Measurements from ENCODE around the gene TNFSF4.

The TNFSF4 gene

DNA sequence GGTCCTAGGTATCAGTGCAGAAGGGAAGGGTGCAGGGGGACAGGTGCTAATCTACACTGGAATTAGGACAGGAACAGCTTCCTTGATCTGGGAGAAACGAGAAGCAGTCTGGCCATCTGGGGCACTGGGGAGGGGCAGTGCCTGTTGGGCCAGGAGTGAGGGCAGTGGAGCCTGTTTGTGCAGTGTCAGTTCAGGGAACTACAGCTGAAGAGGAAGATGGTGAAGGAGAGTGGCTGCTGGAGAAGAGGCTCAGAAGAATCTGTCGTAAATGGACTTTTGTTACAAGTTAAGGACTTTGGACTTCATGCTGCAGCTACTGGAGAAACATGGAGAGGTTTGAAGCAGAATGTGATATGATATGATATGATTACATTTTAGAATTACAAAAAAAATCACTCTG, 3.2 kb upstream of the TNFSF4 start:
- no peak for DNase-seq

DNA sequence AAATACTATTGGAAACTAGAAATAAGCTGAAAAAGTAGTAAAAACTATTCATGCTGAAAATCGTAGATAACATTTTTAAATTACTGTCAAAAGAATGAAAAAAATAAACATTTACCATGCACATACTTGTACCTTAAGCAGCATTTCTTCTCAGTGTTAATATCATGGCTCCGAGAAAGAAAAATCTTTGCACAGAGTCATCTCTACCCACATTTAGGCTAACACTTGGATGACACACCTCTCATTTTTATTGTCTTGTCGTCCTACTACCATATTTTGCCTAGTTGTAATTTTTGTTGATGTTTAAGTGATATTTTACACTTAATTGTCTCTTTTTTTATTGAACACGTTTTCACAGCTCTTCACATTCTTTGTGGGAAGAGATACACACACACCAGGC, 1.7 kb upstream of the TNFSF4 start:
- DNase-seq, result no peak

DNA sequence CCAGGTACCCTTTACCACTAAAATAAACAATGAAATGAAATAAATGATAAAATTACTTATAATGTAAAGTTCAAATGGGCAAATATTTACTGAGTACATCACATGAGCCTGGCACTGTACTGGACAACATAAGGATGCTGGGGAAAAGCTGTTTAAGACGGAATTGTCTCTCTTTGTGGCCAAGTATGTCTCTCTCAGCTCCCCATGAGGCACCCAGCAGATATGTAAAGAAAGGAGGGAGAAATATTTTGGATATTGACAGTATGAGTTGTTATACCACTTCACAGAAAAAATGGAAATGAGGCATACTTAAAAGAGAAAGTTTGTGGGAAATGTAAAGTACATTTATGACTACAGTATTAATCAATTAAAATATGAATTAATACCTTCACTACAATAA, 1.0 kb upstream of the TNFSF4 start:
- no peak for DNase-seq

DNA sequence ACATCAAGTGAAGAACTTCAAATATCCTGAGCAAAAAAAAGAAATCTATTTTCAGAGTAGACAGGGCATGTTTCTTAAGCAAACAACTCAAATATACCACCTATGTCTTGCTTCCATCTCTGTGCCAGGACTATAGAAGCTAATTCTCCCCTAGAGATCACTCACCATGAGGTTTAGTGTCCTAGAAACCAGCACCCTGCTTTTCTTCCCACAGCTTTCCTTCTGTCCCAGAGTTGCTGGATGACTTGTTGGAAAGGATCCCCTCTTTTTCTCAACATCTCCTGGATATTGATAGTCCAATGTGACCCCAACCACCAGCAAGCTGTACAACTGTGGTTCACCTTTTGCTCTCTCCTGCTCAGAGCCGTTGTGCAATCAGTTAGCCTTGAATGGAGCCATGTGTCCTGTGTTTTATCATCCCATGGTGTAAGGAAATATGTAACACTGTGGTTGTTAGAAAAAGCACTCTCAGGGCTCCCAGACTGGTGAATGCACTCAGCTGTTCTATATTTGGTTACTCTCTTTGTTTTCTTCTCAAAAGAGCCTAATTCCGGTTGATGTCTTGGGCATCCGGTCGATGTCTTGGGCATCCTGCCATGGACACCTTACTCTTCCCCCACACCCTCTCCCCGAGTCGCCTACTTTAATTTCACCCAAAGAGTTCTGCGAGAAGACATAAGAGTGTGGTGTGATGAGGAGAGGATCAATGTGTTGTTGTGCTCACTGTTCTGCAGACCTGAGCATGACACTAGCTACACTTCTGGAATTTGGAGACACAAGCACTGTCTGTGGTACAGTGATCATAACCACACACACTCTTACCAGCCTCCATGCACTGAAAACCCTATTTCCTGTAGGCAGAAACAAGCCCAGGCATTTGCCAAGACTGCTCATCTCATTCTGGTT, 1.7 kb downstream of the TNFSF4 start:
- no peak for DNase-seq

DNA sequence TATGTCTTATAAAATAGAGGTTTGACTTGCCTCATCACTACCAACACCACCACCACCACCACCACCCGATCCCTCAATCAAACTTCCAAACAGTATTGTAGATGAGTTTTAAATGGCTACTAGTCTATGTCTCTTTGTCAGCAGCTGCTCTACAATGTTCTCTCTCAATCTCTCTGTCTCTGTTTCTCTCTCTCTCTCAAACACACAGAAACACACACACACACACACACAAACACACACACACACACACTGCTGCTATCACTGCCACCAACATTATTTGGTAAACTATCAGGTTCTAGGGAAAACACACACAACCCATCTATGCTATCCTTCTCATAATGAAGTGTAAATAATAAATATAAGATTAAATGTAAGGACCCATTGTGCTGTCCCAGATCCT, 2.4 kb downstream of the TNFSF4 start:
- DNase-seq, result no peak

DNA sequence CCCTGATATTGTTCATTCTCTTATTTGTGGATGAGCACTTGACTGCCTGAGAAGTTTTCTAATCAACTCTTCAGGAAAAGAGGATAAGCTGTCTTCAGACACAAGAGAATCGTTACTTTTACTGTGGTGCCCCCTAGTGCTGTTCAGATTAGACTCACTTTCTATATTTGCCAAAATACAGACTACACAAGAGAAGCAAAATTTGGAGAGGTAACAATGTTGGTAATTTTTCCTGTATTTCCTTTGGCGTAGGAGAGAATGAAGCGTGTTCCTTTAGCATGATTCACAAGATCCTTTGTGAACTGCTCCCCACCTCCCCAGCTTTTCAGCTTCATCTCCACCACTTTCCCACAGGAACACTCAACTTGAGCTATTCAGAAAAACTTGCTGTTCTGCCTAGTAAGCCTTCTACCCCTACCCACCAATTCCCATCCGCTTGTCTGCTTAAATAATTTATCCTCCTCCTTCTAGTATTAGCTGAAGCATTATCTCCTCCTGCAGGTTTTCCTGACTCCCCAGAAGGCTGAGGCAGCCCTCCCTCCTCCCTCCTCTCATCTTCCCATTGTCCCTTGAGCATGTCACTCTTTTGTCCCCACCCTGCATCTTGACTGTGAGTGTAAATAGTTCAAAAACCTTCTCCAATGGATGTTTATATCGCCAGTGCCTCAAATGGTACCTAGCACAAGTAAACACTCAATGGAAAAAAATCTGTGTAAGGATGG, 4.5 kb downstream of the TNFSF4 start:
- DNase-seq, result no peak

DNA sequence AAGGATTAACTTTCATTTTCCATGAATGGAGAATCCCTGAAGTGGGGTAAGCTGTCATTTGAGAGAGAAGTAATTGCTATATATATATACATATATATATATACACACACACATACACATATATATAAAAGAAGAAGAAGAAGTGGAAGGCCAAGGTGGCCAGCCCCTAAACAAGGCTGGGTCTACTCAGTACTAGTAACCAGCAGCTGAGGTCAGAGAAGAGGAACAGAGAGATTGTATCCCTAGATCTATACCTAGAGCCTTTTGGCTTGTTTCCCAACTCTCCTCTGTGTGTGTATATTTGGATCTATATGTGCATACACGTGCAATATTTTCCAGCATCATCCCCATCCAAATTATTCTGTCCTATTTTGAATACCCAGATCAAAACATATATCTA, 5.2 kb downstream of the TNFSF4 start:
- DNase-seq, result no peak

DNA sequence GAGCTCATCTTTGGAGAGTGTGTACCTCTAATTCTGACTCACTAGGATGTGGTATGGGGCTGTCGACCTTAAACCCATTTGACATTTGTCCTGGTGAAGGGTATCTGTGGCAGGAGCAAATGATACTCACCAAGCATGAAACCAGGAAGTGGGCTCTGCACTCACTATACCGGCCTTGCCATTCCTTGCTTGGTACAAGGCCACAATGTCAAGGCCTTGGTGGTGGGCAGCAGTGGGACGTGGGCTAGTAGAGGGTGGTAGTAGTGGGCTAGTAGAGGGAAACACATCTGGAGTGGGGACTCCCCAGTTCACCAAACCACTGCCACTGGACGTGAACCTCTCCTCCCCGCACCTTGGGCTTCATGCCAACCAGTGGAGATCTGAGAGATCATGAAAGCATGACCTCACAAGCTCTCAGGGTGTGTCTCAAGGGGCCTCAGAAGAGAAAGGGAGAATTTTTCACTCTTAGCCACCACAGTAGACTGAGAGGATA, 11.5 kb downstream of the TNFSF4 start:
- no peak for DNase-seq

DNA sequence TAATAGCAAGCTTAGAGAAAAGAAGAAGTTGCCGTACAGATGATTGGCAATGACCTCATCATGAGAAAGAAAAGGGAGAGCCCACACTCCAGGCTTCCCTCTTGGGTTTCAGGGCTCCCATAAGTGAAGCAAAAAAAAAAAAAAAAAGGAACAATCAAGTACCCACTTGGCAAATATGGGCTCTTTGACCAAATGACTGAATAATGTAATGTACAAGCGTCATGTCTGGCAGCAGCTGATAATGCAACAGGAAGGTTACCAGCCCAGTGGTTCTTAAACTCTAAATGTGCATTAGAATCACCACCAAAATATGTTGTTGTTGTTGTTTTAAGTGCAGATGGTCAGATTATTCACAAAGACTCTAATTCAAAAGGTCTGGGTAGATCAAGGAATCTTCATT, 13.5 kb downstream of the TNFSF4 start:
- no peak for DNase-seq

DNA sequence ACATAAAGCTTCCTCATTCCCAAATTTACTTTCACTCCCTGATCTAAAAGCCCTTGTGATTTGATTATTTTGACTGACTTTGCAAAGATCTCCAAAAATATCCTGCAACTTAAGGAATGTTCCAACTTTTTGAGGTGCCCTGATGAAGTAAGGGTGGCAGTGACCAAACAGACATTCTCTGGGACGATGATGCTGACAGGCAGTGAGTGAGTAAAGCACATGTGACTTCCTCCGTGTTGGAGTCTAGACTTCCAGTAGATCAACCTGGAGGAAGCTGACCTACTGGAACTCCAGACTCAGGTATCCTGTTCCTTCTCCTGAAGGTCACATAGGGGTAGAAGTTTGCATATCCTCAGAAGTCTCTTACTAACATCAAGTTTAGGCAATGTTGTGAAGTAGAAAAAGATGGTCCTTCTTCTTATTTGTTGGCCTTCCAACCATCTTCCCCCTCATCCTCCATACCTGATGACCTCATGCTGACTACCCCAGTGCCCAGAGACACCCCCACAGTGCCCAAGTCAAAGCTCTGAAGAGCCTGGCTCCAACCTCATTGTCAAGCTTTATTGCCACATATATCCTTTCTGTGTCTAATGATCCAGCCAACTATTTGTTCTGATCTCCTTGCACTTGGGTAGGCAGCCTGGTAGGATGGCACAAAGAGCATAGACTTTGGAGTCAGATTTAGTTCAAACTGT, 16.0 kb downstream of the TNFSF4 start:
- DNase-seq, result no peak

DNA sequence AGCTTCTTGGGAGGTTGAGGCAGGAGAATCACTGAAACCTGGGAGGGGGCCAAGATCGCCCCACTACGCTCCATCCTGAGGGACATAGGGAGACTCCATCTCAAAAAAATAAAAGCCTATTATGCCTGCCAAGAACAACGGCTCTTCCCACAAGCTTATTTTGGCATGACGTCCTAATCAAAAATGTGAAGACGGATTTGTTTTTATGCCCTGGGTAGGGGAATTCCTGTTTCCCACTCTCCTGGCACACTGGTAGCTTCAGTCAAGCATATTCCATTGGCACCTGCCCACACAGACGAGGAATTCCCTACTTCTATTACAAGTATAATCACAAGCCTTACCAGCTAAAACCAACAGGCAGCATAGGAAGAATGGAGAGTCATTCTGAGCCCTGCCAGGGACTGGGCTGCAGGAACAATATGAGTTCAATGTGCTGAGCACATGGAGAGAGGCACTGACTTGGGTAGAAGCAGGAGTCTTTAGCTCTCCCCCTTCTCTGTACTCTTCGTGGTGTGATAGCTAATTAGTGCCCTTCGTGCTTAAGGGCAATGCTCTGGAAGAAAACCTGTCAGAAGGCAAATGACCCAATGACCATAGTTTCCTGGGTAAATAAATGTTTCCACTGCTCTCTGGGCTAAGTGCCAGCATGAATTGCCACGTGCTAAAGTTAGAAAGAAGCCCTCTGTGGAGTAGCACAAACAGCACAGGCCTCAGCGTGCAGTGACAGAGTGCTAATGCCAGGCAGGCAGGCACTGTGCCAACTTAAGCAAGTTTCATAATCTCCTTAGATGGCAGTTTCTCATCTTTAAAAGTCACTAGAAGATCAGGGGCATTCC, 16.8 kb downstream of the TNFSF4 start:
- DNase-seq, result no peak

DNA sequence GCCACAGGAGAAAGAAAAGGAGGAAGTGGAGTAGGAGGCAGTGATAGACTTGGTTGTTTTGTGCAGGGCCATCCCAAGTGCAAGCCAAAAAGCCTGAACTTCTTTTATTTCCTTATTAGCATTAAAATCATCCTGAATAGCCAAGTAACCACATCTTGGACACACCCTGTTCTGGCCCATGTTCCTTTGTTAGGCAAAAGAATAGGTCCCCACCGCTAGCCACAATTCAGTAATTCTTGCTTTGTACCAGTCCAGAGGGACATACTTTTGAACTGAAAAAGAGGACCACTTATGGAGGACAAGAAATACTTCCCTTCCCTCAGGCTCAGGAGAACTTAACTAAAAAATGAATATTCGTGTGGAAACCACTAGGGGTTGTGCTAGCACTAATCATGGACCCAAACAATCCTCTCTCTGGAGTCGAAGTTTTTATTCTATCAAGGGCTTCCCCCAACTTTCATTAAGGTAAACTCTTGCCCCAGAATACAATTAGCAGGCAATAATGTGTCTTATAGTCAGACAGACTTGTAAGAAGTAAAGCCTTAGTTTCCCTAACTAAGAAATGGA, 19.4 kb downstream of the TNFSF4 start:
- no peak for DNase-seq

DNA sequence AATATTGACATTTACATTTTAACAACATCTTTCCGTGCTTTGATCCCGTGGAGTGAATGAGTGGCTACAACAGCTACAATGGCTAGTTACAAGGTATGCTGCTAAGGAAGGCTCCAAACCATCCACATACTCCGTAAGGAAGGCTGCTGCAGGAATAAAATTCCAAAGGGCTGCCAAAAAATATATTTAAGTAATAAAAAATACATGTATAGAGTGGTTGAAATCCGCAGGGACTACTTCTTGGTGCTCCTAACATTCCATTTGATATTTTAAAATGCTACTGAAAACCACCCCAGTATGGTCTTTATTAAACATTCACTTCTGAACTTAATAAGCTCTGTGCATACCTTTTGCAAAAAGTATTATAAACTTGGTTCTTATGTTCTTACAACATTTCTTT, 25.3 kb downstream of the TNFSF4 start:
- no peak for DNase-seq

DNA sequence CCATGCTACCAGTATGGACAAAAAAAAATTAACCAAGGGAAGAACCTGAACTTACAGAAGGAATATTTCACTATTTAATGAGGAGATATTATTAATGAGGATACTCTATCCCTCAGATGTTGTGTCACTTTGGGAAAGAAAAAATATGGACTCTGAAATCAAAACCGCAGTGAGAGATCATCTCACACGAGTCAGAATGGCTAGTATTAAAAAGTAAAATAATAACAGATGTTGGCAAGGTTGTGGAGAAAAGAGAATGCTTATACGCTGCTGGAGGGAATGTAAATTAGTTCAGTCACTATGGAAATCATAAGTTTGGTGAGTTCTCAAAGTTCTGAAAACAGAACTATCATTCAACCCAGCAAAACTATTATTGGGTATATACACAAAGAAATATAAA, 30.9 kb downstream of the TNFSF4 start:
- no peak for DNase-seq

DNA sequence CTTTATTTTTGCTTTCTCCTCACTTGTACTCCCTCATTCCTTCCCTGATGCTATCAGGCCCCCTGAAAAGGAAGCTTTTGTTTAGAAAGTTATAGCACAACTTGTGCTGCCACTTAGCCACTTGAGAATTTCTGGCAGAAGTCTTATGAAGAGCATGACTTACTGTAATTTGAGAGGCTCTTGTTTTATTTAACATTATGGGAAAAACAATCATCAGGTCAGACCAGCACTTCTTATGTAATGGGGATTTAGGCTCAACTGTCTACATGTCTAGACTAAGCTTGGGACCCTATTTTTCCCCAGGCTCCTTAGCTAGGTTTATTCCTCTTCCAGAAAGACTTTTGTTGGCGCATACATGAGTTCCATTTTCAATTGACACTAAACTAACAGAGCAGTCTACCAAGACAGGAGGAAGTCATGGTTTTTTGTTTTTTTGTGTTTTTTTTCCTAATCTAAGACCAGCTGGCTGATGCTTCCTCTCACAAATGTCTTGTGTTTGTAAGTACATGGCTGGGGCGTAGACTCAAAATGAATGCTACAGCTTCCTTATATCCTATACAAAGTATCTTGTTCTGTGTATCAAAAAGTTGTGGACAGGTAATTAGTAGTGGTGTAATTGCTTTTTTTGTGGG, 31.5 kb downstream of the TNFSF4 start:
- no peak for DNase-seq

DNA sequence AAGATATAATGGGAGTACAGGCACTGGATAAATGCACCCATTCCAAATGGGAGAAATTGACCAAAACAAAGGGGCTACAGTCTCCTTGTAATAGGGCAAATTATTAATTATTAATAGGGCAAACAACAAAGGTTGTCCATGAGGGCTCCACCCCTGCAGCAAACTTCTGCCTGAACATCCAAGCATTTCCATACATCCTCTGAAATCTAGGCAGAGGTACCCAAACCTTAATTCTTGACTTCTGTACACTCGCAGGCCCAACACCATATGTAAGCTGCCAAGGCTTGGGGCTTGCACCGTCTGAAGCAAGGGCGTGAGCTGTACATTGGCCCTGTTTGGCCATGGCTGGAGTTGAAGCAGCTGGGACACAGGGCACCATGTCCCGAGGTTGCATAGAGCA, 33.7 kb downstream of the TNFSF4 start:
- no peak for DNase-seq

DNA sequence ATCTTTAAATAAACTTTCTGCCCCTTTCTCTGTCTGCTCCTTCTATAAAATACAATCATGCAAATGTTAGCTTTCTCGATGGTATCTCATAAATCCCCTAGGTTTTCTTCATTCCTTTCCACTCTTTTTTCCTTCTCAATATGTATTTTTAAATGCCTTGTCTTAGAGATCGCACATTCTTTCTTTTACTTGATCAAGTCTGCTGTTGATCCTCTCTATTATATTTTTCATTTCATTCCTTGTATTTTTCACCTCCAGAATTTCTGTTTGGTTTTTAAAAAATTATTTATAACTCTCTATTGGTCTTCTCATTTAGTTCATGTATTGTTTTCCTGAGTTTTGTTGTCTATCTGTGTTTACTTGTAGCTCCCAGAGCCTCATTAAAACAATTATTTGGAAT, 36.0 kb downstream of the TNFSF4 start:
- no peak for DNase-seq

DNA sequence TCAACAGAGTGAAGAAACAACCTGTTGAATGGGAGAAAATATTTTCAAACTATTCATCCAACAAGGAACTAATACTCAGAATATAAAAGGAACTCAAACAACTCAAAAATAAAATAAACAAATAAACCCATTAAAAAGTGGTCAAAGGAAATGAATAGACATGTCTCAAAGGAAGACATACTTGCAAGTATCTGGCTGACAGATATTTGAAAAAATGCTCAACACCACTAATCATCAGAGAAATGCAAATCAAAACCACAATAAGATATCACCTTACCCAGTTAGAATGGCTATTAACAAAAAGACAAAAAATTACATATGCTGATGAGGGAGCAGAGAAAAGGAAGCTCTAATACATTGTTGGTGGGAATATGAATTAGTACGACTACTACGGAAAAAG, 38.2 kb downstream of the TNFSF4 start:
- DNase-seq, result no peak

DNA sequence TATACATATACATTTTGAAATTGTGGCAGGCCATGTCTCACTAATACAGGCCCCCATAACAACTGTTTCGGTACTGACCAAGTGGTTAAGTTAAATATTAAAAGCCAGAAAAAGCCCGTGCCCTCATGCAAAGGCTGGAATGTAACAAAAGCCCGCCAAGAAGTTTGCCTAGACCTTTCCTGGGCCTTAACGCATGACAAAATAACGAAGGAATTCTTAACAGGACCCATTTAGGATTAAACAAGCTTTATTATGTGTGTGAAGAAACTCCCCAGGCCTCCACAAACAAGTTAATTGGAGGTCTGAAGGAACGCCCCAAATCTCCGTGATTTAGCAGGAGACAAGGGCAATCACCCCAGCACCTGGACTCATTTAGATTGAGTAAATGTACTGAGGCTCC, 42.4 kb downstream of the TNFSF4 start:
- no peak for DNase-seq

DNA sequence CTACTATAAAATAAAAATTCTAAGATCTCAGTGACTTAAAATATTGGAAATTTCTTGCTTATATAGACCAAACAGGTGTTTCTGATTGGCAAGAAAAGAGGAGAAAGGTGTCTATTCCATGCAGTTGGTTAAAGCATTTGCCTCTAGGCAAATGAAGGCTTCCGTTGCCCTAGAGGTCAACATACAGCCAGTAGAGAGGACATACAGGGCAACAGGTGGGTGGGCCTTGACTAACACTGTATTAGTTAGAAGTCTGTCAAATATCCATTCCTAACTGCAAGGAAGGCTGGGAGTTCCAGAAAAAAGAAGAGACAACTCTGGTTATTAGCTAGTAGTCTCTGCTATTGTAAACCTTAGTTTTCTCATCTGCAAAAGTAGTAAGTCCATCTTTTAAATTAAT, 43.0 kb downstream of the TNFSF4 start:
- DNase-seq, result no peak

DNA sequence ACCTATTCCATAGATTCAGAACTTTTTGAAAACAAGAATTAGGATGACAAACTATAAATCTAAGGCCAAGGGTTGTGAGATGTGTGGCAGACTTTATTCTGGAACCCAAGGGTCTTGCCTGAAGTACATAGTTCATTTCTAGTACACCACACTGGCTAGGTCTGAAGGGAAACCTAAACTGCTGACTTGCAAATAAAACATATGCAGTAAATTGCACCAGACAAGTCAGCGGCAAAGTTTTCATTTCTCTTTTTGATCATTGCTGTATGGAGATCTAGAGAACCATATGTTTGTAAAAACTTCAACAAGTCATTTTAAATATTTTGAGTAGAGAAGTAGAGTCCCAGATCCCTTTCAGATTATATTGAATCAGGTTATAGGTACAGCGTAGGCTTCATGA, 43.9 kb downstream of the TNFSF4 start:
- no peak for DNase-seq

DNA sequence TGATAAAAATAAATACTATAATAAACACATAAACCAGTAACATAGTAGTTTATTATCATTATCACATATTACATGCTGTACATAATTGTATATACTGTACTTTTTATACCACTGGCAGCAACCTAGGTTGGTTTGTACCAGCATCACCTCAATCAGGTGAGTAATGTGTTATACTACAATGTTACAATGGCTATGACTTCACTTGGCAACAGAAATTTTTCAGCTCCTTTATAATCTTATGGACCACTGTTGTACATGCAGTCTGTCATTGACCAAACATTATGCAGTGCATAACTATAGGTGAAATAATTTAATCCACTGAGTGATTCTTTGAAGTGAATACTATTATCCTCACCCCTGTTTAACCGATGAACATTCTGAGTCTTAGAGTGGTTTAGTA, 44.5 kb downstream of the TNFSF4 start:
- no peak for DNase-seq

All from stimulated activated CD4-positive, alpha-beta T cell treated with anti-CD3 and anti-CD28 coated beads, Interleukin-4, amount 100 ng/mL, for 1 hour (primary cell).